ENCODE results near the gene RPEL1. TPM values are rescaled to one million over a fixed set of nuclear protein-coding genes. Genes with fewer than 3 reads are reported as not detected.

RPEL1 gene
- total and polyA plus RNA-seq, 2 of the 8 experiments (the other 6 are each of a cell fraction or from before 2014, with no cell fraction given), result 0.12 TPM; not detected in 1

DNA sequence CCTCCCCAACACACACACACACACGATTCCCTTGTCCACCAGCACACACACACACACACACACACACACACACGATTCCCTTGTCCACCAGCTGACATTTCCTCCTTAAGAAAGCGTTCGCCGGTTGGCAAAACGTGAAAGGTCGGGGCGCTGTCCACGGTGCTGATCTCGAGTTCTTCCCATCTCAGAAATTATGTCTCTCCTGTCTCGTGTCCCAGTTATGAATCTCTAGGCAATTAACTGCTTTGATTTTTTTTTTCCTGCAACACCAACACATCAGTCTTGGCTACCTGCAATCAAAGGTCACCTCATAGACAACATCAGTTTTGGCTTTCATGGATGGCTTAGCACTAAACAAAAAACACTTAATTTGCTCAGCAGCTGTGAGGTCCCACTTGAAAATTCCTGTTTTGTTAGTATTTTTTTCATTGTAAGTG is 33.2 kb downstream of the RPEL1 start:
- Histone ChIP-seq H3K4me3 (ENCODE audit: extremely low read depth in 1 of 4, insufficient read depth in 2 of 4, low read depth in 3 of 4, low read length in 4 of 4) (peak overlapping the region in 2 of 4 experiments; percentile 62 to 66; a peak in 3 of 8 replicates), H4K5ac (ENCODE audit: insufficient read length, low read depth, low read length) (no peak overlapping the region), H4K20me1 (replicated peaks in 1 of 2; ENCODE audit: control insufficient read depth in 1 of 2, insufficient read depth in 2 of 2, low read length in 2 of 2) (peaks cover 3 to 12% of the 10 kb centered on the region in 2 experiments), H3K79me1 (ENCODE audit: low read depth, low read length) (no peaks in the 10 kb centered on the region), H3K14ac (ENCODE audit: insufficient read length) (no peak overlapping the region), H3K27me3 (replicated peaks in 1 of 4; ENCODE audit: control insufficient read depth in 3 of 4, extremely low read depth in 1 of 4, insufficient read depth in 3 of 4, low read length in 3 of 4) (peaks cover 17 to 40% (median 37%) of the 10 kb centered on the region in 4 experiments), H3K4me2 (ENCODE audit: insufficient read depth in 1 of 2, low read depth in 2 of 2, low read length in 2 of 2) (peak overlapping the region; percentile 85 to 88), H3K27ac (ENCODE audit: low read depth, low read length) (no peak overlapping the region), H4K91ac (replicated peaks; ENCODE audit: insufficient read length, low read length) (no peak overlapping the region), H2BK15ac (ENCODE audit: low read length) (no peak overlapping the region), H2BK5ac (ENCODE audit: low read depth, low read length) (no peak overlapping the region), H3K36me3 (ENCODE audit: control insufficient read depth in 2 of 4, insufficient read depth in 4 of 4, low read length in 3 of 4) (no peaks in the 10 kb centered on the region), H2AFZ (ENCODE audit: low read length) (no peak overlapping the region), H2BK120ac (replicated peaks; ENCODE audit: low read depth, low read length) (no peak overlapping the region), H3K9ac (replicated peaks in 1 of 4; ENCODE audit: extremely low read depth in 1 of 4, low read depth in 3 of 4, low read length in 3 of 4) (no peak overlapping the region), H4K8ac (ENCODE audit: extremely low read depth, insufficient read depth, low read length) (no peak overlapping the region), H3K23me2 (ENCODE audit: low read depth, low read length) (peaks cover 16% of the 10 kb centered on the region), H3K23ac (ENCODE audit: insufficient read length) (no peak overlapping the region), H3K18ac (ENCODE audit: extremely low read depth, low read length) (no peak overlapping the region), H3K4me1 (replicated peaks in 1 of 4; ENCODE audit: control insufficient read depth in 3 of 4, insufficient read depth in 4 of 4, low read length in 3 of 4) (peaks cover 10 to 19% (median 15%) of the 10 kb centered on the region in 4 experiments), H2AK5ac (ENCODE audit: low read depth, low read length) (no peak overlapping the region), H3K79me2 (ENCODE audit: control insufficient read depth in 1 of 2, insufficient read depth in 2 of 2, low read length in 2 of 2) (no peaks in the 10 kb centered on the region), H2BK12ac (ENCODE audit: low read depth, low read length) (no peak overlapping the region), H2BK20ac (ENCODE audit: low read length) (no peak overlapping the region), H3K9me3 (ENCODE audit: insufficient read depth in 2 of 2, low read depth in 1 of 2, low read length in 1 of 2) (no peaks in the 10 kb centered on the region), H3K4ac (replicated peaks; ENCODE audit: insufficient read length, low read depth, low read length) (no peak overlapping the region), H3K56ac (replicated peaks; ENCODE audit: insufficient read length, low read depth, low read length) (no peak overlapping the region)
- CTCF ChIA-PET (ENCODE audit: partially characterized antibody), result interaction anchor here (0.6 to 2.7 kb wide), 6 partner anchors 9 to 1460 kb away, joined by 3 to 5 read pairs (median 4); no protein-coding TSS in a partner anchor
- peak; percentile 63 for FAIRE-seq
- peak in 1 of 2 experiments; percentile 85 for DNase-seq (ENCODE audit: low read depth in 1 of 2, low spot score in 2 of 2)
- WGBS, 2 experiments (ENCODE audit: extremely low coverage in 1 of 2, insufficient coverage in 1 of 2, insufficient read length in 1 of 2, insufficient replicate concordance in 2 of 2, low coverage in 1 of 2, low lambda C conversion rate in 2 of 2, missing lambda C conversion rate in 1 of 2), result 22% methylated on average over 11 of the region's 11 CpGs; no CpG with 5 or more reads in 1 of the 2 experiments
- POLR2A ChIA-PET (ENCODE audit: partially characterized antibody), result interaction anchor here (0.6 to 1.2 kb wide), 5 partner anchors 28 to 67 kb away, joined by 3 read pairs; no protein-coding TSS in a partner anchor
- TF ChIP-seq NRF1 (IDR thresholded peaks at IDR 0.05; ENCODE audit: low read depth, low read length) (no peak), TBP (IDR thresholded peaks at IDR 0.05; ENCODE audit: low read depth, low read length) (no peak), SIX5 (IDR thresholded peaks at IDR 0.05; ENCODE audit: low read depth, low read length) (no peak), HDAC6 (IDR thresholded peaks at IDR 0.05; ENCODE audit: low read depth, low read length) (no peak), CTBP2 (IDR thresholded peaks at IDR 0.05; ENCODE audit: borderline replicate concordance, insufficient read depth, insufficient read length, low read length) (no peak), RNF2 (IDR thresholded peaks at IDR 0.05; ENCODE audit: borderline replicate concordance, low read depth, low read length, missing control alignments, poor library complexity, severe bottlenecking) (no peak), SAP30 (IDR thresholded peaks at IDR 0.05; ENCODE audit: insufficient read depth, insufficient replicate concordance, low read length) (peak; percentile 94), SIN3A (conservative IDR thresholded peaks at IDR 0.05 in 1 of 2, IDR thresholded peaks at IDR 0.05 in 1 of 2; ENCODE audit: low read depth in 1 of 2, low read length in 2 of 2) (peak; percentile 97 to 98), CBX8 (IDR thresholded peaks at IDR 0.05; ENCODE audit: borderline replicate concordance, low read depth, low read length) (no peak), EP300 (IDR thresholded peaks at IDR 0.05; ENCODE audit: borderline replicate concordance in 1 of 2, low read depth in 2 of 2, low read length in 2 of 2) (no peak), FOSL1 (IDR thresholded peaks at IDR 0.05; ENCODE audit: insufficient read depth, low read depth, low read length) (no peak), TCF12 (IDR thresholded peaks at IDR 0.05; ENCODE audit: low read depth, low read length) (0 out of 2 replicates have a peak, but pooled peaks have one; percentile 26)
